SK-N-MC (cell line): Measurements from ENCODE around the gene TTC7B.

Source experiments
- DNase-seq: peaks from one replicate; pipeline ENCODE4 v3.0.0-alpha.2; 2011; ENCODE audit warnings: low read depth, low spot score
- H3K27ac ChIP-seq: fragments of 200-600 bp; sonication (generic); 2 replicates; pipeline ENCODE4 v1.5.1; 2016; ENCODE audit warnings: mixed run types
- H3K36me3 ChIP-seq: fragments of 200-600 bp; sonication (generic); 2 replicates; pipeline ENCODE4 v1.6.1; 2017; ENCODE audit warnings: antibody characterized with exemption, low read length, mixed read lengths; ENCODE audit not compliant: insufficient read depth
- H3K4me3 ChIP-seq: fragments of 200-600 bp; sonication (generic); 2 replicates; pipeline ENCODE4 v1.5.1; 2016
- H3K9ac ChIP-seq: fragments of 200-600 bp; sonication (generic); 2 replicates; pipeline ENCODE4 v1.8.0; 2017; ENCODE audit warnings: mixed run types, mixed read lengths; ENCODE audit not compliant: insufficient read length
- H3K9me3 ChIP-seq: fragments of 200-600 bp; sonication (generic); 2 replicates; pipeline ENCODE4 v1.6.1; 2017; ENCODE audit warnings: low read depth, mild to moderate bottlenecking, antibody characterized with exemption, low read length, moderate library complexity, mixed read lengths
- EZH2 ChIP-seq: fragments of 200-600 bp; sonication (generic); IDR thresholded peaks from one replicate; pipeline ENCODE4 v1.6.1; 2017; ENCODE audit warnings: antibody characterized with exemption
- FOXP2 ChIP-seq: optimal IDR thresholded peaks from 2 replicates; pipeline ENCODE3; 2011; ENCODE audit warnings: mild to moderate bottlenecking, moderate library complexity; ENCODE audit not compliant: insufficient read depth; ENCODE audit errors: extremely low read length, control extremely low read depth
- POLR2AphosphoS5 ChIP-seq: IDR thresholded peaks from 2 replicates; pipeline ENCODE4 v1.6.1; 2012; ENCODE audit warnings: mild to moderate bottlenecking, low read depth, low read length, borderline replicate concordance

TTC7B gene

GRCh38 chr14:90573385-90574105 is 242.7 kb downstream of the TTC7B start:
- DNase-seq: no peak
- TF ChIP-seq EZH2: no peak
- no peak for TF ChIP-seq FOXP2
- no peak for TF ChIP-seq POLR2AphosphoS5
- no peak overlapping the region for H3K27ac ChIP-seq

GRCh38 chr14:90572441-90573150 is 243.6 kb downstream of the TTC7B start:
- no peak for TF ChIP-seq POLR2AphosphoS5
- TF ChIP-seq FOXP2: no peak
- TF ChIP-seq EZH2: no peak
- Histone ChIP-seq H3K9me3 (no peaks in the 10 kb centered on the region), H3K9ac (no peak overlapping the region), H3K27ac (no peak overlapping the region), H3K4me3 (no peak overlapping the region), H3K36me3 (no peaks in the 10 kb centered on the region)
- DNase-seq: no peak

More at GRCh38 chr14:90573385-90574105, 242.7 kb downstream of the TTC7B start:
- no peaks in the 10 kb centered on the region for H3K9me3 ChIP-seq
- H3K9ac ChIP-seq: no peak overlapping the region
- no peak overlapping the region for H3K4me3 ChIP-seq
- H3K36me3 ChIP-seq: no peaks in the 10 kb centered on the region

GRCh38 chr14:90571149-90571947 is 244.9 kb downstream of the TTC7B start:
- Histone ChIP-seq H3K4me3 (no peak overlapping the region), H3K9ac (no peak overlapping the region), H3K36me3 (no peaks in the 10 kb centered on the region), H3K27ac (no peak overlapping the region), H3K9me3 (no peaks in the 10 kb centered on the region)
- DNase-seq: no peak
- TF ChIP-seq EZH2 (no peak), FOXP2 (no peak), POLR2AphosphoS5 (no peak)

GRCh38 chr14:90570461-90570860 is 245.8 kb downstream of the TTC7B start:
- Histone ChIP-seq H3K27ac (no peak overlapping the region), H3K9me3 (no peaks in the 10 kb centered on the region), H3K9ac (no peak overlapping the region), H3K36me3 (no peaks in the 10 kb centered on the region), H3K4me3 (no peak overlapping the region)
- TF ChIP-seq POLR2AphosphoS5: no peak
- DNase-seq: no peak

GRCh38 chr14:90569606-90570387 is 246.4 kb downstream of the TTC7B start:
- Histone ChIP-seq H3K9me3 (no peaks in the 10 kb centered on the region), H3K4me3 (no peak overlapping the region), H3K36me3 (no peaks in the 10 kb centered on the region), H3K9ac (no peak overlapping the region), H3K27ac (no peak overlapping the region)
- DNase-seq: no peak
- TF ChIP-seq POLR2AphosphoS5 (no peak), EZH2 (no peak), FOXP2 (no peak)

- DNase-seq: no peak
- TF ChIP-seq POLR2AphosphoS5 (no peak), EZH2 (no peak), FOXP2 (no peak)
- no peak overlapping the region for H3K4me3 ChIP-seq
- no peak overlapping the region for H3K27ac ChIP-seq
- no peaks in the 10 kb centered on the region for H3K36me3 ChIP-seq
- H3K9me3 ChIP-seq: no peaks in the 10 kb centered on the region
- no peak overlapping the region for H3K9ac ChIP-seq
These were observed 247.0 kb downstream of the TTC7B start for GRCh38 chr14:90569201-90569600.

GRCh38 chr14:90568405-90568804 is 247.8 kb downstream of the TTC7B start:
- TF ChIP-seq FOXP2 (no peak), EZH2 (no peak), POLR2AphosphoS5 (no peak)

GRCh38 chr14:90567991-90568390 is 248.2 kb downstream of the TTC7B start:
- TF ChIP-seq POLR2AphosphoS5 (no peak), FOXP2 (no peak), EZH2 (no peak)
- no peak overlapping the region for H3K9ac ChIP-seq
- no peak for DNase-seq
- H3K27ac ChIP-seq: no peak overlapping the region
- H3K9me3 ChIP-seq: no peaks in the 10 kb centered on the region
- H3K36me3 ChIP-seq: no peaks in the 10 kb centered on the region
- H3K4me3 ChIP-seq: no peak overlapping the region

More at GRCh38 chr14:90568405-90568804, 247.8 kb downstream of the TTC7B start:
- Histone ChIP-seq H3K9ac (no peak overlapping the region), H3K27ac (no peak overlapping the region), H3K4me3 (no peak overlapping the region), H3K9me3 (no peaks in the 10 kb centered on the region), H3K36me3 (no peaks in the 10 kb centered on the region)
- no peak for DNase-seq
